Measurements from ENCODE around the gene ADGRF1. TPM values are rescaled to one million over a fixed set of nuclear protein-coding genes. Genes with fewer than 3 reads are reported as not detected.

ADGRF1 gene
- total RNA-seq, 1 donor = not detected

GRCh38 chr6:47029865-47030561 is 12.1 kb downstream of the ADGRF1 start:
- no peak for TF ChIP-seq CTCF (IDR thresholded peaks at IDR 0.05; ENCODE audit: extremely low read depth, low read depth, low read length)

DNA sequence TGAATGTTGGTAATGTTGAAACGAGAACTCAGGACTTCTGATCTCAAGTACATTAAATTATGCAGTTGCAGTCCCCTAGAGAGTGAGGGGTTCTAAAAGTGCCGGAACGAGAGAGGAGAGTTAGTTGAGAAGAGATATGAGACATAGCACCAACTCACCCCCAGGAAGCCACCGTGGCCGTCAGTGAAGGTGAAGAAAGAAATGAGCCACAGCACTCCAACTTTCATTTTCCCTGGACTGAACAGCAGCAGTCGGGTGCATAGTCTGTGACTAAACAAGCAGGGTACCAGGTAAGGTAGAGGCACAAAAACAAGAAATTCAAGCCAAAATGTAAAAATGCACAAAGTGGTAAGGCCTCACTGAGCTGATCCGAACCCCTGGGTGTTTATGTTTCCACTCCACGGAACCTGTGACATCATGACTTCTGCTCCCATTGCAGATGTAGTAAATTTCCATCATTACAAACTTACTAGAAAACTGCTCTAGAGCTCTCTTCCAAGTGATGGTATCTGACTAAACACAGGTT is 13.2 kb downstream of the ADGRF1 start:
- H3K4me2 ChIP-seq (ENCODE audit: insufficient read depth, low read length) = no peak overlapping the region
- H2AFZ ChIP-seq (ENCODE audit: low read length) = no peak overlapping the region
- no peaks in the 10 kb centered on the region for H4K20me1 ChIP-seq (ENCODE audit: insufficient read depth, low read length)
- H3K9me3 ChIP-seq (ENCODE audit: low read depth, low read length) = no peaks in the 10 kb centered on the region
- no peaks in the 10 kb centered on the region for H3K79me2 ChIP-seq (ENCODE audit: insufficient read depth, low read length)
- H3K4me1 ChIP-seq (ENCODE audit: insufficient read depth, low read length) = no peaks in the 10 kb centered on the region
- no peaks in the 10 kb centered on the region for H3K36me3 ChIP-seq (ENCODE audit: insufficient read depth, low read length)
- no peak overlapping the region for H3K4me3 ChIP-seq (ENCODE audit: insufficient read depth, low read length)
- H3K27me3 ChIP-seq (ENCODE audit: insufficient read depth, low read length) = peaks cover 11% of the 10 kb centered on the region
- no peak for TF ChIP-seq CTCF (IDR thresholded peaks at IDR 0.05; ENCODE audit: extremely low read depth, low read depth, low read length)
- H3K27ac ChIP-seq (ENCODE audit: low read depth, low read length) = no peak overlapping the region
- no peak for DNase-seq (ENCODE audit: insufficient read length, low spot score, missing footprints)

More at GRCh38 chr6:47029865-47030561, 12.1 kb downstream of the ADGRF1 start:
- H4K20me1 ChIP-seq (ENCODE audit: insufficient read depth, low read length) = no peaks in the 10 kb centered on the region
- no peaks in the 10 kb centered on the region for H3K36me3 ChIP-seq (ENCODE audit: insufficient read depth, low read length)
- H3K4me1 ChIP-seq (ENCODE audit: insufficient read depth, low read length) = peaks cover 5% of the 10 kb centered on the region
- no peak for DNase-seq (ENCODE audit: insufficient read length, low spot score, missing footprints)
- H3K27me3 ChIP-seq (ENCODE audit: insufficient read depth, low read length) = peaks cover 12% of the 10 kb centered on the region
- no peak overlapping the region for H3K4me3 ChIP-seq (ENCODE audit: insufficient read depth, low read length)
- H3K79me2 ChIP-seq (ENCODE audit: insufficient read depth, low read length) = no peaks in the 10 kb centered on the region
- no peaks in the 10 kb centered on the region for H3K9me3 ChIP-seq (ENCODE audit: low read depth, low read length)
- no peak overlapping the region for H3K27ac ChIP-seq (ENCODE audit: low read depth, low read length)
- H2AFZ ChIP-seq (ENCODE audit: low read length) = no peak overlapping the region
- H3K4me2 ChIP-seq (ENCODE audit: insufficient read depth, low read length) = no peak overlapping the region

DNA sequence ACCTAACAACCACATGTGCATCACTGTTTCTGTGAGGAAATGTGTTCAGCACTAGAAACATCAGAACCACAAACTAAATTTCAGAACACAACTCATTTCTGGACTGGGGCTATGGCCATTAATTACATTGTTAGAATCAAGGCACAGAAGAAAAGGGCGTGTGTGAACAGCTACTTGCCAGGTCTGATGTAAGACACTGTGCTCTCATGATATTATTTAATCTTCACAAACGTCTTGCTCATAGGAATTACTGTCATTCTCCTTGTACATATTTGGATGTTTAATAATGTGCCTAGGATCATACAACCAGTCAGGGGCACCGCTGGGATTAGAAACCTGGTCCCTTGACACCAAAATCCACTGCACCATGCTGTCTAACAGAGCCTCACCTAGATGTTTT is 14.8 kb downstream of the ADGRF1 start:
- Histone ChIP-seq H3K4me2 (ENCODE audit: insufficient read depth, low read length) (no peak overlapping the region), H4K20me1 (ENCODE audit: insufficient read depth, low read length) (no peaks in the 10 kb centered on the region), H3K27ac (ENCODE audit: low read depth, low read length) (no peak overlapping the region), H3K4me3 (ENCODE audit: insufficient read depth, low read length) (no peak overlapping the region), H3K27me3 (ENCODE audit: insufficient read depth, low read length) (no peaks in the 10 kb centered on the region), H3K9me3 (ENCODE audit: low read depth, low read length) (no peaks in the 10 kb centered on the region), H3K79me2 (ENCODE audit: insufficient read depth, low read length) (no peaks in the 10 kb centered on the region), H2AFZ (ENCODE audit: low read length) (no peak overlapping the region), H3K4me1 (ENCODE audit: insufficient read depth, low read length) (no peaks in the 10 kb centered on the region), H3K36me3 (ENCODE audit: insufficient read depth, low read length) (no peaks in the 10 kb centered on the region)
- DNase-seq (ENCODE audit: insufficient read length, low spot score, missing footprints) = no peak
- no peak for TF ChIP-seq CTCF (IDR thresholded peaks at IDR 0.05; ENCODE audit: extremely low read depth, low read depth, low read length)

GRCh38 chr6:47026679-47027078 is 15.5 kb downstream of the ADGRF1 start:
- Histone ChIP-seq H4K20me1 (ENCODE audit: insufficient read depth, low read length) (no peaks in the 10 kb centered on the region), H3K4me2 (ENCODE audit: insufficient read depth, low read length) (no peak overlapping the region), H2AFZ (ENCODE audit: low read length) (no peak overlapping the region), H3K36me3 (ENCODE audit: insufficient read depth, low read length) (no peaks in the 10 kb centered on the region), H3K4me1 (ENCODE audit: insufficient read depth, low read length) (no peaks in the 10 kb centered on the region), H3K27ac (ENCODE audit: low read depth, low read length) (no peak overlapping the region), H3K79me2 (ENCODE audit: insufficient read depth, low read length) (no peaks in the 10 kb centered on the region), H3K9me3 (ENCODE audit: low read depth, low read length) (no peaks in the 10 kb centered on the region), H3K27me3 (ENCODE audit: insufficient read depth, low read length) (no peaks in the 10 kb centered on the region), H3K4me3 (ENCODE audit: insufficient read depth, low read length) (no peak overlapping the region)
- no peak for DNase-seq (ENCODE audit: insufficient read length, low spot score, missing footprints)
- no peak for TF ChIP-seq CTCF (IDR thresholded peaks at IDR 0.05; ENCODE audit: extremely low read depth, low read depth, low read length)

All from osteoblast (primary cell).